ENCODE measurements around the gene TUBGCP6. TPM values are rescaled to one million over a fixed set of nuclear protein-coding genes. Genes with fewer than 3 reads are reported as not detected.

The TUBGCP6 gene
- total RNA-seq, 2 donors from 2014 or later: 19.2 to 33.4 TPM

DNA sequence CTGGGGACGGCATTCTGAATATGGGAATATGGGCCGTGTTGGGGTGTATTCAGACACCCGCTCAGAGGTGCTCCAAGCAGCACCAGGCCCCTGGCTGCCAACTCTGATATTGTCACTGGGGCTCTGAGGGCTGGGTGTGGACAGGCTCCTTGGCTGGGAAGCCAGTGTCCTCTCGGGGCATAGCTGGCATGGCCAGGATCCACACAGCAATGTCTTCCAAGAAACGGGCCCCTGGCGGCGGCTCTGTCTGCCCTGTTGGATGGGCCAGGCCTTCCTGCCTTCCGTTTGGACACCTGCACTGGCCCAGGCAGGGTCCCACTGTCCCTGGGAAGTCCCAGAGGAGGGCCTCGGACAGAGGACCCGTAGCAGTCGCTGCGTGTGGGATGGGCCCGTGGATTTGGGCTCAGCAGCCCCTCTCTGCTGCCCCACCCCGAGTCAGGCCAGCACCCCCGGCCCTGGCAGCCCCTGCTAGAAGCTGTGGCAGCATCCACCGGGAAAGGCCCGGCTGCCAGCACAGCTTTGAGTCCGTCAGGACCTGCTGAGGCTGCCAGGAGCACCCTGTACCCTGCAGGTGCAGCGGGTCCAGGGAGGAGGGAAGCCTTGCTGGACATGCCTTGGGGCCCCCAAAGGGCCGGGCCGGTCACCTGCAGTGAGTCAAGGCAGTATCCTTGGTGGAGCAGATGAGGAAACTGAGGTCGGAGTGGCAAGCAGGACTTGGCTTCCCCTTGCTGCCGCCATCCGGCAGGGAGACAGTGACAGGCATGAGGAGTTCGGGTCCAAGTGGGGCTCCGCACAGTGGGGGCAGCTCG is 70.2 kb downstream of the TUBGCP6 start:
- intact Hi-C loops (cut with DNase I): no loop called here
- no peaks in the 10 kb centered on the region for H3K36me3 ChIP-seq
- H3K4me3 ChIP-seq: no peak overlapping the region
- TF ChIP-seq, protein P1, sequence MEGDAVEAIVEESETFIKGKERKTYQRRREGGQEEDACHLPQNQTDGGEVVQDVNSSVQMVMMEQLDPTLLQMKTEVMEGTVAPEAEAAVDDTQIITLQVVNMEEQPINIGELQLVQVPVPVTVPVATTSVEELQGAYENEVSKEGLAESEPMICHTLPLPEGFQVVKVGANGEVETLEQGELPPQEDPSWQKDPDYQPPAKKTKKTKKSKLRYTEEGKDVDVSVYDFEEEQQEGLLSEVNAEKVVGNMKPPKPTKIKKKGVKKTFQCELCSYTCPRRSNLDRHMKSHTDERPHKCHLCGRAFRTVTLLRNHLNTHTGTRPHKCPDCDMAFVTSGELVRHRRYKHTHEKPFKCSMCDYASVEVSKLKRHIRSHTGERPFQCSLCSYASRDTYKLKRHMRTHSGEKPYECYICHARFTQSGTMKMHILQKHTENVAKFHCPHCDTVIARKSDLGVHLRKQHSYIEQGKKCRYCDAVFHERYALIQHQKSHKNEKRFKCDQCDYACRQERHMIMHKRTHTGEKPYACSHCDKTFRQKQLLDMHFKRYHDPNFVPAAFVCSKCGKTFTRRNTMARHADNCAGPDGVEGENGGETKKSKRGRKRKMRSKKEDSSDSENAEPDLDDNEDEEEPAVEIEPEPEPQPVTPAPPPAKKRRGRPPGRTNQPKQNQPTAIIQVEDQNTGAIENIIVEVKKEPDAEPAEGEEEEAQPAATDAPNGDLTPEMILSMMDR (IDR thresholded peaks at IDR 0.05): no peak
- no peak overlapping the region for H3K27ac ChIP-seq
- DNase-seq: no peak
- H3K27me3 ChIP-seq: peaks cover 34% of the 10 kb centered on the region
- H3K9me3 ChIP-seq: no peaks in the 10 kb centered on the region
- H3K9ac ChIP-seq (ENCODE audit: low read depth in 2 of 2, low read length in 2 of 2): no peak overlapping the region
- H3K4me1 ChIP-seq: no peaks in the 10 kb centered on the region

DNA sequence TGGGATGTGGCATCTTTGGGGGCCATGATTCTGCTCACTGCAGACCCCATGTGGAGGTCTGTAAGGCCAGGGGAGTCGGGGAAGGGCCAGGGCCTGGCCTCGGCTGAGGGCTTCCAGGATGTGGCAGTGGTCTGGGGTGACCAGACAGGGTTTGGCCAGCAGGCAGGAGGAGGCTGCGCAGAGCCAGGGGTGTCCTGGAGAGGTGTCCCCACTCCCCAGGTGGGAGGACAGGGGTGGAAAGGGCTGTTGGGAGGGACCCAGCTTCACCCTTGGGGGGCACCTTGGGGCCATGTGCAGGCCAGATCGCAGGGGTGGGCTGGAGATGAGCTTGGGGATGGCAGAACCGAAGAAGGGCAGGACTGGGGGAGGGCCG is 70.9 kb downstream of the TUBGCP6 start:
- H3K9ac ChIP-seq (ENCODE audit: low read depth in 2 of 2, low read length in 2 of 2): no peak overlapping the region
- no peaks in the 10 kb centered on the region for H3K9me3 ChIP-seq
- peaks cover 35% of the 10 kb centered on the region for H3K27me3 ChIP-seq
- no peaks in the 10 kb centered on the region for H3K4me1 ChIP-seq
- intact Hi-C loops (cut with DNase I): no loop called here
- no peak for DNase-seq
- H3K36me3 ChIP-seq: no peaks in the 10 kb centered on the region
- no peak overlapping the region for H3K4me3 ChIP-seq
- no peak overlapping the region for H3K27ac ChIP-seq
- TF ChIP-seq, protein P1 (IDR thresholded peaks at IDR 0.05): no peak

DNA sequence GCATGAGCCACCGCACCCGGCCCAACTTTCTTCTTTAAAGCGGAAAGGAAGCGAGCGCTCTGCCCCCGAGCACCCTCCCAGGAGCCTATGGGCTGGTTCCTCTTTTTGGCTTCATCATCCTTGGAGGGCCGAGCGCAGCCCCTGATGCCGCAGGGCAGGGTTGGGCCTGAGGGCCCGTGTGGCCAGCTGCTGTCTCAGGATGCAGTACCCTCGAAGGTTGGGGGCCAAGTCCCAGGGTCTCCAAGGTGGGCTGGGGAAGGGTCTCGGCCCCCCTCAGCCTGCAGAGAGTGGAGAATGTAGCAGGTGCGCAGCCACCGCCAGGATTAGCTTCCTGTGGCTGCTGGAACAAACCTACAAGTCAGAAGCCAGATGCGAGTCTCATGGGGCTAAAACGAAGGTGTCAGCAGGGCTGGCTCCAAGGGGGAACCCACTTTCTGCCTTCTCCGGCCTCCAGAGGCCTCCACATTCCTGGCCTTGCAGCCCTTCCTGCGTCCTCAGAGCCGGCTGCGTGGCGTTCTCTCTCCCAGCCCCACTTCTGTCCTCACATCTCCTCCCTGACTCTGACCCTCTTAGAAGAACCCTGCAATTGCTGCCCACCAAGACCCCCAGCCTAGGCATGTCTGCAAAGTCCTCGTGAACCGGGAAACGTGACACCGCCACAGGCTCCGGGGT is 71.4 kb downstream of the TUBGCP6 start:
- intact Hi-C loops (cut with DNase I): no loop called here
- Histone ChIP-seq H3K9ac (ENCODE audit: low read depth in 2 of 2, low read length in 2 of 2) (no peak overlapping the region), H3K27me3 (peaks cover 32% of the 10 kb centered on the region), H3K4me3 (no peak overlapping the region), H3K36me3 (no peaks in the 10 kb centered on the region), H3K27ac (no peak overlapping the region), H3K4me1 (no peaks in the 10 kb centered on the region), H3K9me3 (no peaks in the 10 kb centered on the region)
- TF ChIP-seq, protein P1 (IDR thresholded peaks at IDR 0.05): no peak
- no peak for DNase-seq

DNA sequence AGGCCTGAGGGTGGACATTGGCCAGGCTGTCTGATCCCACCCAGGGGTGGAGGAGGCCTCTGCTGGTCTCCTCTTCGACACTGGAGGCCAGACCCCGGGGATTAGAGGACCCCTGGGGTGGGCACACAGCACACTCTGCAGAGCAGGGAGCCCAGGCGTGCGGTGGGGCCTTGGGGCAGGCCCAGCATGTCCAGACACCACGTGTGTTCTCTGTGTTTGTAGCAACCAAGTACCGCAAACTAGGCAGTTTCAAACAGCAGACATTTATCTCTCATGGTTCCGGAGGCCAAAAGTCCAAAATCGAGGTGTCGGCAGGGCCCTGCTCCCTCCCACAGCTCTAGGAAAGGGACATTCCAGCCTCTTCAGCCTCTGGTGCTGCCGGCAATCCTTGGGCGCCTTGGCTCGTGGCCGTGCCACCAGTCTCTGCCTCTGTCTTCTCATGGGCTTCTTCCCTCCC is 72.8 kb downstream of the TUBGCP6 start:
- H3K36me3 ChIP-seq: no peaks in the 10 kb centered on the region
- intact Hi-C loops (cut with DNase I): no loop called here
- TF ChIP-seq, protein P1 (IDR thresholded peaks at IDR 0.05): no peak
- H3K9ac ChIP-seq (ENCODE audit: low read depth in 2 of 2, low read length in 2 of 2): no peak overlapping the region
- no peak overlapping the region for H3K4me3 ChIP-seq
- H3K27ac ChIP-seq: no peak overlapping the region
- H3K9me3 ChIP-seq: no peaks in the 10 kb centered on the region
- peaks cover 27% of the 10 kb centered on the region for H3K27me3 ChIP-seq
- H3K4me1 ChIP-seq: no peaks in the 10 kb centered on the region
- no peak for DNase-seq

DNA sequence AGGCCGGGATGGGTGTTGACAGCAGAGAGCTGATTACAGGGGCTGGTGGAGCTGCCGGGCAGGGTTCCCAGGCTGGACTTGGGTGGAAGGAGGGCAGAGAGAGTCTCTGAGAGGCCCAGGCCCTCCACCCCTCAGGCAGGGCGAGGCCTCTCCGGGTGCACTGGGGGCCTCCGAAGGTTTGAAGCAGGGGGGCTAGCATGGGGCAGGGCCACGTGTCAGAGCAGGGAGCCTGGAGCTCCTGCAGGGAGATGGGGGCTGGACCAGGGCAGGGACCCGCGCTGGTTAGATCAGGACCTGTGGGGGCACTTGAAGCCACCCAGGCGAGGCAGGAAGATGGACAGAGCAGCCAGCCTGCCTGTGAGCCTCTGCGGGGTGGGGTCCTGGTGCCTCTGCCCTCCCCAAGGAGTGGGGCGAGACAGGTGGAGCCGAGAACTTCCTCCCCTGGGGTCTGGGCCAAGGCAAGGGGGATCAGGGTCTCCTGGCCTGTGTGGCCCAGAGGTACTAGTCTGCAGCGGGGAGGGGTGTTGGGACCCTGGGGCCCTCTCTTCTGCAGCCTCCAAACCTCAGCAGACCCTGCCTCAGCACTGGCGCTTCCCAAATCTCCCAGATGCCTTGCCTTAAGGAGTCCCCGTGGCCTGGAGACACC is 73.4 kb downstream of the TUBGCP6 start:
- TF ChIP-seq, protein P1 (IDR thresholded peaks at IDR 0.05): no peak
- no peak overlapping the region for H3K27ac ChIP-seq
- no peaks in the 10 kb centered on the region for H3K4me1 ChIP-seq
- DNase-seq: no peak
- no peaks in the 10 kb centered on the region for H3K36me3 ChIP-seq
- H3K27me3 ChIP-seq: peaks cover 27% of the 10 kb centered on the region
- H3K4me3 ChIP-seq: no peak overlapping the region
- no peak overlapping the region for H3K9ac ChIP-seq (ENCODE audit: low read depth in 2 of 2, low read length in 2 of 2)
- no peaks in the 10 kb centered on the region for H3K9me3 ChIP-seq
- intact Hi-C loops (cut with DNase I): no loop called here
